Measurements from ENCODE around the gene MLPH. TPM values are rescaled to one million over a fixed set of nuclear protein-coding genes. Genes with fewer than 3 reads are reported as not detected.

MLPH gene
- polyA plus RNA-seq, 1 experiment: 15.6 TPM

DNA sequence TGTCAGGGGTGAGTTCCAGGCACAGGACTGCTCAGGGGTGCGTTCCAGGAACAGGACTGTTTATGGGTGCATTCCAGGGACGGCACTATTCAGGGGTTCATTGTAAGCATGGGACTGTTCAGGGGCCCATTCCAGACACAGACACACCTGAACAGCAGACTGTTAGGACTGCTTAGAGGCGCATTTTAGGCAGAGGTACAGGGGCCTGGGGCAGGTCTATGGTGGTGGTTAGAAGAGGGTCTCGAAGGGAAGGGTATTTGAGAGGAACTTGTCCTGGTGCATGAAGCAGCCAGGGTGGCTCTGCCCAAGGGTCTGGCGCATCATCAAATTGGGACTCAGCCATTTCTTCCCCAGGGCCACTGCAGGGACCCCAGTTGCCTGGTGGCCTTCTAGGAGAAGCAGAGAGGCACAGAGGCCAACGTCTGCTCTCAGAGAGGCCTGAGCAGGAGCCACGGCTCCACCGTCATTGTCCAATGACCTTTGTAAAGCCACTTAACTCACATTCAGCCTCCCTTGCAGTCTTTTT lies 14.8 kb upstream of the MLPH start:
- Histone ChIP-seq H3K9me3 (ENCODE audit: control insufficient read depth, insufficient read depth, low read length) (no peaks in the 10 kb centered on the region; the same call in 1 of the 2 replicates), H3K27me3 (ENCODE audit: control insufficient read depth, insufficient read depth, low read length) (no peaks in the 10 kb centered on the region), H3K4me3 (ENCODE audit: low read depth, low read length) (no peak overlapping the region), H3K27ac (ENCODE audit: low read depth, low read length) (no peak overlapping the region)
- POLR2A ChIA-PET: interaction anchor here (1.1 to 1.3 kb wide), 2 partner anchors 31 to 62 kb away, joined by 3 to 4 read pairs; no protein-coding TSS in a partner anchor
- TF ChIP-seq, protein P1, sequence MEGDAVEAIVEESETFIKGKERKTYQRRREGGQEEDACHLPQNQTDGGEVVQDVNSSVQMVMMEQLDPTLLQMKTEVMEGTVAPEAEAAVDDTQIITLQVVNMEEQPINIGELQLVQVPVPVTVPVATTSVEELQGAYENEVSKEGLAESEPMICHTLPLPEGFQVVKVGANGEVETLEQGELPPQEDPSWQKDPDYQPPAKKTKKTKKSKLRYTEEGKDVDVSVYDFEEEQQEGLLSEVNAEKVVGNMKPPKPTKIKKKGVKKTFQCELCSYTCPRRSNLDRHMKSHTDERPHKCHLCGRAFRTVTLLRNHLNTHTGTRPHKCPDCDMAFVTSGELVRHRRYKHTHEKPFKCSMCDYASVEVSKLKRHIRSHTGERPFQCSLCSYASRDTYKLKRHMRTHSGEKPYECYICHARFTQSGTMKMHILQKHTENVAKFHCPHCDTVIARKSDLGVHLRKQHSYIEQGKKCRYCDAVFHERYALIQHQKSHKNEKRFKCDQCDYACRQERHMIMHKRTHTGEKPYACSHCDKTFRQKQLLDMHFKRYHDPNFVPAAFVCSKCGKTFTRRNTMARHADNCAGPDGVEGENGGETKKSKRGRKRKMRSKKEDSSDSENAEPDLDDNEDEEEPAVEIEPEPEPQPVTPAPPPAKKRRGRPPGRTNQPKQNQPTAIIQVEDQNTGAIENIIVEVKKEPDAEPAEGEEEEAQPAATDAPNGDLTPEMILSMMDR (IDR thresholded peaks at IDR 0.05; ENCODE audit: low read depth, low read length): no peak
- CTCF ChIA-PET: interaction anchor here (0.9 to 4.9 kb wide), 15 partner anchors 10 to 351 kb away, joined by 3 to 72 read pairs (median 7); no protein-coding TSS in a partner anchor
- DNase-seq (ENCODE audit: low read depth, low spot score): no peak

DNA sequence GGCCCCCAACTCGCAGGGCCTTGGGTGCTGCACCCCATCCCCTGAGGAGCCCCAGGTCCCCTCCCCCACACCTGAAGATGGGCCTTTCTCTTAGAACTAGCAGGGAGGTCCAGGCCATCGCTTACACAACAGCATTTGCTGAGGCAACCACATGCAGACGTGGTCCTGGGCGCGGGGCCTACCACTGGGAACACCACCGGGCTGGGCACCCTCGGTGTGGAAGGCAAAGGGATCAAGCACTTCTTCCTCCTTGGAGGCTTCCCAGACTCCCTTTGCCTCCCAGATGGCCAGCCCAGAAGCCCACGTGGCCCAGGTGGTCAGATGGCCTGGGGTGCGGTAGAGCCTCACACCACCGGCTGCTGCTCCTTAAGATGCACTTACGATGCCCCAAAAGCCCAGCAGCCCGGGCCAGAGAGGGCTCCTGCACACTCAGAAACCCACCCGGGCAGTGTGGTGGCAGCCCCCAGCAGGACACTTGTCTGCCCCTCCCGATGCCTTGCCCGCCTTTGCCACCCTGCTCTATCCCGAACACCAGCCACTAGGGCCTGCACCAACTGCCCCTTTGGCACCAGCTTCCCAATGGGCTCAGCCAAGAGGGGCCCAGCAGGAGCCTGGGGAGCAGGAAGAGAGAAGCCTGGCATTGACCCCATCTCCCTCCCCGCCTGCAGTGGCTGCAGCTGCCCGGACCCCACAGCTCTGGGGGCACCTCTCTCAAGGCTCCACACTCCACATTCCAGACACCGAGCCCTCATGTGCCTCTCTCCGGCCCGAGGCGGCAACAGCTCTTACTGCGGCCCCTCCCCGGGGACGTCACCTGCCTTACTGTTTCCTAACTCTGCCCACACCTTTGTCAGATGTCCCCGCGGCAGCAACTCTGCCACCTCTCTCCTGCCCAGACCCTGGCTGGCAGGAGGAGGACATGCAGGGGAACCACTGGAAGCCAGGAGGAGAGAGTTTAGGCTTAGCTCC lies 13.9 kb upstream of the MLPH start:
- peak overlapping the region; percentile 11 for H3K27ac ChIP-seq (ENCODE audit: low read depth, low read length)
- no peaks in the 10 kb centered on the region for H3K27me3 ChIP-seq (ENCODE audit: control insufficient read depth, insufficient read depth, low read length)
- no peaks in the 10 kb centered on the region; the same call in 1 of the 2 replicates for H3K9me3 ChIP-seq (ENCODE audit: control insufficient read depth, insufficient read depth, low read length)
- TF ChIP-seq, protein P1 (IDR thresholded peaks at IDR 0.05; ENCODE audit: low read depth, low read length): no peak
- CTCF ChIA-PET: interaction anchor here (0.6 to 5.4 kb wide), 5 partner anchors 39 to 478 kb away, joined by 4 to 75 read pairs (median 20); no protein-coding TSS in a partner anchor
- H3K4me3 ChIP-seq (ENCODE audit: low read depth, low read length): no peak overlapping the region
- POLR2A ChIA-PET: no interaction called here
- DNase-seq (ENCODE audit: low read depth, low spot score): no peak

DNA sequence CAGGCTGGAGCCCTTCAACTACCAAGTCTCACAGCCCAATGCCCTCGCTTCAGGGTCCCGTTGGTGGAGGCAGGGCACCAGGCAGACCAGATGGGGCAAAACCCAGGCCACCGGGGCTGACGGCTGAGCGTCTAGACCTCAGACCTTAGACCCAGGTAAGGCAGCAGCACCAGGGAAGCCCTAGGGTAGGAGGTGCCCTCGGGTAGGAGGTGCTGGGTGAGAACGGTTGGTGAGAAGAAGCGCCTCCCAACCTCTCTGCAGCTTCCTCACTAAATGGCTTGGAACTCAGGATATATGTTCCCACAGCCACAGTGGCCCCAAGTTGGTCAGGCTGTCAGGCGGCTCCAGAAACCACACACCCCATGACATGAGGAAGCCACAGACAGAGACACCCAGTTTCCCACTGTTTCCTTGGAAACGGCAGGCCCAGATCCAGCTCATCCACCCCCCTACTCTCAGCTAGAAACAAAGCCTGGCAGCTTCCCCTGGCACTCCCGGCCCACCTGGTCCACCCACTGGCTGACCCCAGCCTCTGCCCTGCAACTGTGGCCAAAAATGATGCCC lies 13.1 kb upstream of the MLPH start:
- no peaks in the 10 kb centered on the region; the same call in 1 of the 2 replicates for H3K9me3 ChIP-seq (ENCODE audit: control insufficient read depth, insufficient read depth, low read length)
- DNase-seq (ENCODE audit: low read depth, low spot score): no peak
- H3K27me3 ChIP-seq (ENCODE audit: control insufficient read depth, insufficient read depth, low read length): no peaks in the 10 kb centered on the region
- TF ChIP-seq, protein P1 (IDR thresholded peaks at IDR 0.05; ENCODE audit: low read depth, low read length): no peak
- H3K4me3 ChIP-seq (ENCODE audit: low read depth, low read length): no peak overlapping the region
- ChIA-PET POLR2A (interaction anchor here (2.1 to 2.5 kb wide), 2 partner anchors 14 to 60 kb away, joined by 18 to 25 read pairs; partner anchors contain the start of genes COL6A3 and MLPH), CTCF (interaction anchor here (0.6 to 5.4 kb wide), 7 partner anchors 38 to 478 kb away, joined by 3 to 75 read pairs (median 8); no protein-coding TSS in a partner anchor)
- peak overlapping the region; percentile 90 for H3K27ac ChIP-seq (ENCODE audit: low read depth, low read length)

DNA sequence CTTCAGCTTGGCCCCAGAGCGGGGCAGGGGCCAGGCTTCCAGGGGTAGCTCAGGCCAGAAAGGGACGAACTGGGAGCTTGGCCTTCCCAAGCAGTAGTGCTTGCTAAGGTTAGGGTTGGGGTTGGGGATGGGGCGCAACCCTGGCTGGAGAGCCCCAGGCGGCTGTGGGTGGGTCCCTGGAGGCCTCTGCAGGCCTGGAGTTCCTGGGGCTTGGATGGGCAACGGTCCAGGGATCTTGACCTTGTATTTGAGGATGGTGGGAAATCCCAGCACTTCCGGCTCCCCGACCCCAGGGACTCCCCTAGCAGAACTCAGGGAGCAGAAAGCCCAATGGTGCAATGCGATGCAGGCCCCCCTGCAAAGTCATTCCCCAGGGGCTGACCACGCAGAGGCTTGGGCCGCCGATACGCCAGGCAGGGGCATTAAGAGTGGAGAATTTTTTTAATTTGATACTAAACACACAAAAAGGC lies 12.6 kb upstream of the MLPH start:
- Histone ChIP-seq H3K4me3 (ENCODE audit: low read depth, low read length) (peak overlapping the region; percentile 64), H3K9me3 (ENCODE audit: control insufficient read depth, insufficient read depth, low read length) (no peaks in the 10 kb centered on the region; the same call in 1 of the 2 replicates), H3K27ac (ENCODE audit: low read depth, low read length) (peak overlapping the region; percentile 90), H3K27me3 (ENCODE audit: control insufficient read depth, insufficient read depth, low read length) (no peaks in the 10 kb centered on the region)
- CTCF ChIA-PET: interaction anchor here (0.9 to 5.4 kb wide), 6 partner anchors 38 to 381 kb away, joined by 3 to 75 read pairs (median 14); no protein-coding TSS in a partner anchor
- DNase-seq (ENCODE audit: low read depth, low spot score): no peak
- TF ChIP-seq, protein P1 (IDR thresholded peaks at IDR 0.05; ENCODE audit: low read depth, low read length): no peak
- POLR2A ChIA-PET: interaction anchor here (2.1 to 2.5 kb wide), 2 partner anchors 13 to 61 kb away, joined by 18 to 25 read pairs; partner anchors contain the start of genes COL6A3 and MLPH

Data from AG04450 (cell line).